Stomach (tissue), 4 donors: ENCODE measurements around the gene STAG3.
"Not testable (repeated sequence)": the region's sequence is repeated elsewhere in the genome, so short reads cannot be mapped to it uniquely, and the experiment has no call there.

Source experiments
- CTCF ChIP-seq, 7 experiments: fragments of 450-650 bp in 4 of 7; fragments of 200-600 bp in 3 of 7; sonication (generic) in 3 of 7; IDR thresholded peaks; one replicate each; pipeline ENCODE4 v1.5.1; 2016 to 2019; ENCODE audit warnings: antibody characterized with exemption in 7 of 7, control low read depth in 2 of 7, mild to moderate bottlenecking in 1 of 7
- POLR2A ChIP-seq, 4 donors: fragments of 450-650 bp; IDR thresholded peaks; one replicate each; pipeline ENCODE4 v1.6.1; 2016; ENCODE audit warnings: antibody characterized with exemption in 4 of 4, control low read depth in 2 of 4, mild to moderate bottlenecking in 1 of 4, moderate library complexity in 1 of 4
- POLR2AphosphoS5 ChIP-seq, 3 donors: sonication (generic); formaldehyde crosslinking; IDR thresholded peaks; one replicate each; pipeline ENCODE4 v1.6.1; 2016; ENCODE audit warnings: antibody characterized with exemption in 3 of 3

GRCh38 chr7:100239975-100240374 lies 62.3 kb downstream of the STAG3 start:
- not testable (repeated sequence) for TF ChIP-seq POLR2A, CTCF, POLR2AphosphoS5 (IDR thresholded peaks at IDR 0.05)
